ENCODE data around the gene SDK1.
A peak's percentile ranks its signal among the peaks of the same experiment; 100 is the strongest.

Gene SDK1, protein sequence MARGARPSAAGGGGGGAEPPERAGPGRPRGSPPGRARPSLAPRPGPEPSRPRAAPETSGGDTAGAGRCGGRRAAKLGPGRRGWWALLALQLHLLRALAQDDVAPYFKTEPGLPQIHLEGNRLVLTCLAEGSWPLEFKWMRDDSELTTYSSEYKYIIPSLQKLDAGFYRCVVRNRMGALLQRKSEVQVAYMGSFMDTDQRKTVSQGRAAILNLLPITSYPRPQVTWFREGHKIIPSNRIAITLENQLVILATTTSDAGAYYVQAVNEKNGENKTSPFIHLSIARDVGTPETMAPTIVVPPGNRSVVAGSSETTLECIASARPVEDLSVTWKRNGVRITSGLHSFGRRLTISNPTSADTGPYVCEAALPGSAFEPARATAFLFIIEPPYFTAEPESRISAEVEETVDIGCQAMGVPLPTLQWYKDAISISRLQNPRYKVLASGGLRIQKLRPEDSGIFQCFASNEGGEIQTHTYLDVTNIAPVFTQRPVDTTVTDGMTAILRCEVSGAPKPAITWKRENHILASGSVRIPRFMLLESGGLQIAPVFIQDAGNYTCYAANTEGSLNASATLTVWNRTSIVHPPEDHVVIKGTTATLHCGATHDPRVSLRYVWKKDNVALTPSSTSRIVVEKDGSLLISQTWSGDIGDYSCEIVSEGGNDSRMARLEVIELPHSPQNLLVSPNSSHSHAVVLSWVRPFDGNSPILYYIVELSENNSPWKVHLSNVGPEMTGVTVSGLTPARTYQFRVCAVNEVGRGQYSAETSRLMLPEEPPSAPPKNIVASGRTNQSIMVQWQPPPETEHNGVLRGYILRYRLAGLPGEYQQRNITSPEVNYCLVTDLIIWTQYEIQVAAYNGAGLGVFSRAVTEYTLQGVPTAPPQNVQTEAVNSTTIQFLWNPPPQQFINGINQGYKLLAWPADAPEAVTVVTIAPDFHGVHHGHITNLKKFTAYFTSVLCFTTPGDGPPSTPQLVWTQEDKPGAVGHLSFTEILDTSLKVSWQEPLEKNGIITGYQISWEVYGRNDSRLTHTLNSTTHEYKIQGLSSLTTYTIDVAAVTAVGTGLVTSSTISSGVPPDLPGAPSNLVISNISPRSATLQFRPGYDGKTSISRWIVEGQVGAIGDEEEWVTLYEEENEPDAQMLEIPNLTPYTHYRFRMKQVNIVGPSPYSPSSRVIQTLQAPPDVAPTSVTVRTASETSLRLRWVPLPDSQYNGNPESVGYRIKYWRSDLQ (N-terminal part only)

GRCh38 chr7:3300651-3301448, at the start of gene SDK1:
Gene SDK1 (plus strand): TSS chr7:3301252. CDS start chr7:3301587, 335 bp downstream.
- H3K4me3 ChIP-seq (ENCODE audit: low read depth, low read length) = peak within 1 kb of the TSS; percentile 53
- DNase-seq (ENCODE audit: low read depth) = peak; percentile 77
- in situ Hi-C loops (cut with HindIII; ENCODE audit: low sequenced_read_pairs) = no loop called here
- TF ChIP-seq, protein P1, sequence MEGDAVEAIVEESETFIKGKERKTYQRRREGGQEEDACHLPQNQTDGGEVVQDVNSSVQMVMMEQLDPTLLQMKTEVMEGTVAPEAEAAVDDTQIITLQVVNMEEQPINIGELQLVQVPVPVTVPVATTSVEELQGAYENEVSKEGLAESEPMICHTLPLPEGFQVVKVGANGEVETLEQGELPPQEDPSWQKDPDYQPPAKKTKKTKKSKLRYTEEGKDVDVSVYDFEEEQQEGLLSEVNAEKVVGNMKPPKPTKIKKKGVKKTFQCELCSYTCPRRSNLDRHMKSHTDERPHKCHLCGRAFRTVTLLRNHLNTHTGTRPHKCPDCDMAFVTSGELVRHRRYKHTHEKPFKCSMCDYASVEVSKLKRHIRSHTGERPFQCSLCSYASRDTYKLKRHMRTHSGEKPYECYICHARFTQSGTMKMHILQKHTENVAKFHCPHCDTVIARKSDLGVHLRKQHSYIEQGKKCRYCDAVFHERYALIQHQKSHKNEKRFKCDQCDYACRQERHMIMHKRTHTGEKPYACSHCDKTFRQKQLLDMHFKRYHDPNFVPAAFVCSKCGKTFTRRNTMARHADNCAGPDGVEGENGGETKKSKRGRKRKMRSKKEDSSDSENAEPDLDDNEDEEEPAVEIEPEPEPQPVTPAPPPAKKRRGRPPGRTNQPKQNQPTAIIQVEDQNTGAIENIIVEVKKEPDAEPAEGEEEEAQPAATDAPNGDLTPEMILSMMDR (IDR thresholded peaks at IDR 0.05; ENCODE audit: low read depth, low read length, missing control alignments) = peak; percentile 67

DNA sequence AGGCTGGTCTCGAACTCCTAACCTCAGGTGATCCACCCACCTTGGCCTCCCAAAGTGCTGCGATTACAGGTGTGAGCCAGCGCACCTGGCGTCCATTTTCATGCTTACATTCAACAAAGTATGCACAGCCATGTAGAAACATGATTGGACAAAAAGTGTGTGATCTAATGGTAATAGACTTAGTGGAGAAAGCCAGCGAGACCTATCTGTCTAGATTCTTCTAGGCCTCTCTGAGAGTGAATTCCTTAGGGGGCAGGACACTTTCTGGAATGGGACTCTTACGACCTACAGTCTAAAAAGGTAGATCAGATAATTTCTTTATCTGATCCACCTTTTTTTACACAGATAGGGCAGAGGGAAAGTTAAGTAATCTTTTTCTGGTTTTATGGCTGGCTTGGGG, 46.3 kb upstream of the SDK1 start:
- DNase-seq (ENCODE audit: low read depth) = no peak
- H3K4me3 ChIP-seq (ENCODE audit: low read depth, low read length) = no peak overlapping the region
- in situ Hi-C loops (cut with HindIII; ENCODE audit: low sequenced_read_pairs) = no loop called here
- TF ChIP-seq, protein P1 (IDR thresholded peaks at IDR 0.05; ENCODE audit: low read depth, low read length, missing control alignments) = no peak

GRCh38 chr7:3259711-3260400, 41.2 kb upstream of the SDK1 start:
- H3K4me3 ChIP-seq (ENCODE audit: low read depth, low read length) = peak overlapping the region; percentile 30
- TF ChIP-seq, protein P1 (IDR thresholded peaks at IDR 0.05; ENCODE audit: low read depth, low read length, missing control alignments) = no peak

DNA sequence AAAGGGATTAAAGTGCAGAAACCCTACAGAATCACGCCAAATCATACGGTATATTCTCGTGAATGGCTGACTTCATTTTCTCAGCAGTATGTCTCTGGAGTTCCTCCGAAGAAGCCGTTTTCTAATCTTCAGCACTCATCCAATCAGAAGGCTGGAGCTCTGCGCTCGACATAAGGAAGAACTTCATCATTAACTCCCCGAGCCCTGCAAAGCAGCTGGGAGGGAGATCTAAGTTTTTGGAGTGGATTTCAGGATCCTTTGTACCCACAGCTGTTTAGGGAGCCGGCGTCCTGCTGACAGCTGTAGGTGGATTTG, 40.7 kb upstream of the SDK1 start:
- TF ChIP-seq, protein P1 (IDR thresholded peaks at IDR 0.05; ENCODE audit: low read depth, low read length, missing control alignments) = no peak
- peak overlapping the region; percentile 30 for H3K4me3 ChIP-seq (ENCODE audit: low read depth, low read length)
- no peak for DNase-seq (ENCODE audit: low read depth)
- in situ Hi-C loops (cut with HindIII; ENCODE audit: low sequenced_read_pairs) = no loop called here

More at GRCh38 chr7:3259711-3260400, 41.2 kb upstream of the SDK1 start:
- DNase-seq (ENCODE audit: low read depth) = peak; percentile 8
- in situ Hi-C loops (cut with HindIII; ENCODE audit: low sequenced_read_pairs) = no loop called here

DNA sequence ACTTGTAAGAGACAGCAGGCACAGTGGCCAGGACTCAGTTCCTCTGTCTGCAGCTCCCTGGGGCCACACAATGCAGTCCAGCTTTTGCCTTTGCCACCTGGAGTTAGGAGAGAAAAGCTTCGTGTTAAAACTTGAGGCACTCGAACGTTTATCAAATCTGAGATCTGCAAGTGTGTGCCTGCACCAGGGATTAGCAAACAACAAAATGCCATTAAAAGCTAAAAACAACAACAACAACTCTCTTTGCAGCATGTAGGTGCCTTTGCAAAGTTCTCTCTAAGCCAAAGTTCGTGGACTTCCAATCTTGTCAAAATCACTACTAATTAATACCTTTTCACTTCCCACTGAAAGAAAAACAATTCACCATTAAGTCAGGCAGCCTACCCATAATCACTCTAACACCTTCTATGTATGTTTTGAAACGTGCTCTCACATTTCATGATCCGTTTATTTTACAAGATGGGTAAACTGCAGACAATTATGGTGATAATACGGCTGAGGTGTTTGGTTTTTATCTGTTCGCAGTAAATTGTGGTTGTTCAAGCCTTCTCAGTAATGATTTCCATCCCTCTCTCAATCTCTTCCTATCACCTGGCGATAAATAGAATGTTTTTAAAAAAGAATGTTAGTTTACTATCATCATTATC, 36.2 kb upstream of the SDK1 start:
- in situ Hi-C loops (cut with HindIII; ENCODE audit: low sequenced_read_pairs) = no loop called here
- TF ChIP-seq, protein P1 (IDR thresholded peaks at IDR 0.05; ENCODE audit: low read depth, low read length, missing control alignments) = no peak
- no peak overlapping the region for H3K4me3 ChIP-seq (ENCODE audit: low read depth, low read length)
- DNase-seq (ENCODE audit: low read depth) = no peak

All from astrocyte of the cerebellum (primary cell).